Midbrain (tissue), 1 donor: ENCODE measurements around the gene METTL3.
A peak's percentile ranks its signal among the peaks of the same experiment; 100 is the strongest.

Source experiments
- DNase-seq: peaks from one replicate; lab custom pipeline; 2025; lab: John Stamatoyannopoulos, UW

The METTL3 gene

DNA sequence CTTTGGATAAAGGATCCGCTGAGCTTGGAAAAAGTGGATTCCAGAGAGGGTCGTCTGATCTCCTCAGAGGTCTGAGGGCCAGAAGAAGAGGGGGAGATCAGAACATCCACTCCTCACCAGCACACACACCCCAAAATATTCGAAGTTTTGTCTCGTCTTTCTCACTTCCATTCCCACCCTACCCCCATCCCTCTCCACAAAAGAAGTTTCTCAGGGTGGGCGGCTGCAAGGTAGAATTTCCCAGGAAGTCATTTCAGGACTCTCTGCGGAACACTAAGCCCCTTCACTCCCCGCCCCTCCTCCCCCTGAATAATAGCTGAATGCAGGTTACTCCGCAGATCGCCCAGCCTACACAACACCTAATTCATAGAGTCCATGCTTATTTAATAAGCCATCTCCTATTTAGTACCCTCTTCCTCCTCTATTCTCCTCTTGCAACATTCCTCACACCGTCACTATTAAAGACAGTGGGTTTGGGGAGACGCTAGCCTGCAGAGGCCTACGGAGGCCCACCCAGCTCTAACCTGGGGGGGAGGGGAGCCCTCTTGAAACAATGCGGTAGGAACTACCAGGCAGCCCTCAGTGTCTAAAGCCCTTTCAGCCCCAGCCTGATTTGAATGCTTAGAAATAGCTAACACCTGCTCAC is 15.7 kb upstream of the METTL3 start:
- no peak for DNase-seq

DNA sequence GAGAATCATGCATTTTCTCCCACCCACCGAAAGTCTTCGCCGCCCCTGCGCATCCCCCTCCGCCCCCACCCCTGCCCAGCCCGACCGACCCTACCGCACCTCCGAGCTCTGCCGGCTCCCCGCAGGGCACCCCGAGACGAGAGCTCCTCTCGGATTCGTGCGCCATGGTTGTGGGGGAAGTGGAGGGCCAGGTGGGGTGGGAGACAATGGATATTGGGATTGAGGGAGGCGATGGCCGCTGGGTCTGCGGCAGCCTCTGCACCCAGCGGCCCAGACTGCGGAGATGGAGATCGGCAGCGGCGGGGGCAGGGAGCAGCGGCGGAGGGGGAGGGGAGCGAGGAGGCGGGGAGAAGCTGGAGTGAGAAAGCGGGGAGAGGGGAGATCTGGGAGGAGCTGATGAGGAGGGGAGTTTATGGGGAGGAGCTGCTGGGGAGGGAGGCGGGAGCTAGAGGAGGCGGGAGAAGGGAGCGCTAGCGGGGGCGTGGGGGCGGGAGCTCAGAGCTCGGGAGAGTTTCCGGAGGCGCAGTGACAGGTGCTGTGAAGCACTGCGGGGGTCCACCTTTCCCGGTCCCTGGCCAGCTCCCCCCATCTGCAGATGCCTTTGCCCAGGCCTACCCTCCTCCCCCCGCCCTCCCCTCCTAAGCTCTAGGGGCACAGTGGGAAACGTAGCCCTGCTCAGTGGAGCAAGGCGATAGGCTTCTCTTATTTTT is 15.0 kb upstream of the METTL3 start, which contains the start of gene SALL2:
Gene SALL2, minus strand, starts transcription at position 385 of the 710 bp plus-strand sequence. Its CDS starts 219 bp downstream, at position 166.
- peak; percentile 83 for DNase-seq

DNA sequence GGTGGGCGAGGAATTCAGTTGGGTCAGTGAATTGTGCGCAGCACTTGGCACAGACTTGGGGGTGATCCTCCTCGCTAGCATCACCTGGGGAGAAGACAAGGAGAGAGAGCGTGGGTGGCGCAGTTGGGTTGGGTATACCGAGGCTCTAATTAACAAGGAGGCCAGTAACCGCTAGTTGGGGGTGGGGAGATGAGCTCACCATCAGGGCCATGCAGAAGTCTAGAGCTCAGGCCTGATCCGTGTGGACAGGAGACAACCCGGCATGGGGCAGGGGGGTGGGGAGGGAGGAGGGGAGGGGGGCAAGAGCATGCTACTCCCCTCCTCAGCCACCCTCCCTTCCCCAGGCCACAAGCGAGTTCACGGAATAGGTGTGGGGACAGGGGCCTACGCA is 14.4 kb upstream of the METTL3 start:
- peak; percentile 29 for DNase-seq

DNA sequence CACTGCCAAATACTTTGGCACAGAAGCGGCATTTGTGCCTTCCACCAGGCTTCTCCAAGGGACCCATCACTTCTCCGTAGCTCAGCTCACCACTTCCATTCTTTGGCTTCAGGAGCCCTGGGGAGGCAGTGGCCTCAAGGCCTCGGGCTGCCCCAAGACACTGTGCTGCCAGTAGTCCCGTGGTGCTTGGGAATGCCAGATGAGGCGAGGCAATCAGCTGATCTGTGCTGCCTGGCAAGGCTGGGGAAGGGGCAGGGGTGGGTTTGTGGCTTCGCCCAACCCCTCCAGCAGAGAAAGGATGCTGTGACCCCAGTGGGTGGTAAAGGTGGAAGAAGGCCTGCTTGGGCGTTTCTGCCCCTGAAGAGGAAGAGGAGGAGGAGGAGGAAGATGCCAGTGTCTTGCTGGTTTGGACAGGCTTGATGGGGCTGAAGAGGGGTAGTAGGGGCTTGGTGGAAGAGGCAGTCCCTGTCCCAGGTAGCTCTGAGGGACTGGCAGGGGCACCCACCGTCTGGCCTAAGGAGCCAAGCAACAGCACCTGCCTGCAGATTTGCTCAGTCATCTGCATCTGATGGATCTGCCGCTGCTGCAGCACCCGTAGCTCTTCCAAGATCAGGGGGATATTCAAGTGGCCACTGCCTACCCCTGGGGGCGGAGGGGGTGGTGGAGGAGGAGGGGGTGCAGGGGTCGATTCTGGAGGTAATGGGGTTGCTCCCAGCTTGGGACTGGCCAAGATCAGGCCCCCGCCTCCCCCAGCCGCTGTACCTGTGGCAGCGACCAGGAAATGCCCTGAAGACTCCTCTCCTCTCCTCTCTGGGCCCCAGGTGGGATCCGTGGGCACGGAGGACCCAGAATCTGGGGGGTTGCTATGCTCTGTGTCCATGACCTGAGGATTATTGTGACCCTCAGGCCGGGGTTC is 13.7 kb upstream of the METTL3 start:
- no peak for DNase-seq

DNA sequence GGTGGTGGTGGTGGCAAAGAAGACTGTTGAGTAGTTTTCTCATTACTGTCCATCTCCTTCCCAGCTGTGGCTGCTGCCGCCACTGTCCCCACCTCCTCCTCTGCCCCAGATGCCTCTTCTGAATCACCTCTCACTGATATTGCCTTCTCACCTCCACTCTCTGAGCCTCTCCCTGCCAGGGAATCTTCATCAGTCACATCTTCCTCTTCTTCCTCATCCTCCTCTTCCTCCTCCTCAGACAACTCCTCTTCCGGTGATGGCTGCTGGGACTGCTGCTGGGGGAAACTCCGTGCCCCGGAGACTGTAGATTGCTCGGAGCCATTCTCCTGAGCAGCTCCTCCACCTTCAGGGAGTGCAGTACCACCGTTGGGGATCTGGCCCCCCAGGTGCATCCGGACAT is 12.1 kb upstream of the METTL3 start:
- DNase-seq: no peak

DNA sequence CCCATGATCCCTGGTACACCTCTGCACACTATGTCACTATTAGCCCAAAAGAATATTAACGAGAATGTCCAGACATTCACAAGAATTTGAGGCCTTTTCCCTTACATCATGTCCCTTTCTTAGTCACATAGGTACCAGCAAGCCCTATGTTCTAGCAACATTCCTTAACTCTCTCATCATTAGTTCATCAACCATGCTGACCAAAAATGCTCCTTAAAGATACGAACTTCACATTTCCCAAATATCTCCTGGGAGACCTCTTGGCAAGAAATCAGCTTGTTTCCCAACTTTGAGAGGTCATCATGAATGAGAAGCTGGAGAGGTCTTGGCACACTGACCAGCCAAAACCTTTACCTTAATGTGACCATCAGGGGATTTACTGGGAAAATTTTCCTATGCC is 10.4 kb upstream of the METTL3 start:
- no peak for DNase-seq

DNA sequence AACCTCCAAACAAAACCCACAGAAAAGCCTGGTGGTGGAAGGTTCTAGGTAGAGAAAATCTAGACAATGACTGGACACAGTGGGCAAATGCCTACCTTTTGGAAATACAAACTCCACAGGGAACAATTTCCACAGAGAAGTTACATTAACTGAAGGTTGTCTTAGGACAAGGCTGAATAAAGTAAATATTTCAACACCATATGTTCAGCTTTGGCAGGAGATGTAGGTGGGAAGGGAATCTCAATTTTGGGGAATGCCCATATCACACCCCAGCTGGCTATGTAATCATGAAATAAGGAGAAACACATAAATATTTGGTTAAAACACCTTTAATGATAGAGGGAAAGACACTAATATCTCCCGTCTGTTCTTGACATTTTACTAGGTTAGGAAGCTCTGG is 9.6 kb upstream of the METTL3 start:
- DNase-seq: no peak

DNA sequence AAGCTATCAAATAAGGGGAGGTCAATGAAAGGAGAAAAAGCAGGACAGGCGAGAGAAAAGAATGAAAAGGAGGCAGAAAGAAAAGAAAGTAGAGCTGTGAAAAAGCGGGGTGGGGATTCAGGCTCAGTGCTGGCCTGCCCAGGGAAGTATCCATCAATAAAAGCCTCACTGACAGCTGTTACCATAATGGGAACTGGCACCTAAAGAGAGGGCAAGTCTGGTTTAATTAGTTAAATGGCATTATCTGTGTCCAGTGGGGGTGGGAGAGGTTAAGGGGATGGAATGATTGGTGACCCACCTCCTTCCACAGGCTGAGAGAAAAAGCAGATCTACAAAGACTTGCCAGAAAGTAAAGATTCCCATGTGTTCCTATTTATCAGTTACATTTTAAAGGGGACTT is 7.6 kb upstream of the METTL3 start:
- no peak for DNase-seq

DNA sequence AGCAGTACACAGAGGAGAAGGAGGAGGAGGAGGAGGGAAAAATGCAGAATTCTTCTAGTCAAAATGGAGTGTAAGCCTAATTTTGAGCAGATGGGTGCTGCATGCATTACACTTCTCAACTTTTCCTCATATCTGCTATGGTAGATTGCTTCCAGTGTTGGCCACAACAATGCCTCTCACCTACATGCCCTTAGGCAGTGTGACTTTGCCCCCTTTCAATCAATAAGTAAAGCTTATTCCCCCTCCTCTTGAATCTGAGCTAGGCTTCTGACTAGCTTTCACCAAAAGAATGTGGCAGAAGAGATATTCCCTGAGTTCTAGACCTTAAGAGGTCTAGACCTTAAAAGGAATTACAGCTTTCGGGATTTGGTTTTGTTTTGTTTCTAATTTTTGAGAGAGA is 3.2 kb upstream of the METTL3 start:
- no peak for DNase-seq

DNA sequence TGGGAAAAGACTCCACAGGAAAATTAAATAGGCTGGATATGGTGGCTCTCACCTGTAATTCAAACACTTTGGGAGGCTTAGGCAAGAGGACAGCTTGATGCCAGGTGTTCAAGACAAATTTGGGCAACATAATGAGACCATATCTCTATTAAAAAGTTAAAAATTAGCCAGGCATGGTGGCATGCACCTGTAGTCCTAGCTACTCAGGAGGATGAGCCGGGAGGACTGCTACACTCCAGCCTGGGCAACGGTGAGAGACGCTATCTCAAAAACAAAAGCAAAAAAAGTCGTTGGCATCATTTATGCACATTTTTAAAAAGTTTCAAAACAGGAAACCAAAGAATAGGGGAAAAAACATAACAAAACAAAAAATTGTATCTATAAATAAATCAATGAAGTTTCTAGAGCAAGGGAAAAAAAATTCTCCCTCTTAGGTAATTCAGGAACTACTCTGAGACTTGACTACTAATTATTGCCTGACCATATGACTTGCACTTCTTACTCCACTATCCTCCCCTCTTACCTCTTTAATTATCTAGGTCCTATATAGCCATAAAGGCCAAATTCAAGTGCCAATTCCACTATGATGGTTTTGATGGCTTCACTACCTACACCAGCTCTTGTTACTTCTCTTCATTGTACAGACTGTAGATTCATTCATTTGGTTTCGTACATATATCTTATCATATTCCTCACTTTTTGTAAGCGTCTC is 1.6 kb downstream of the METTL3 start:
- DNase-seq: no peak

DNA sequence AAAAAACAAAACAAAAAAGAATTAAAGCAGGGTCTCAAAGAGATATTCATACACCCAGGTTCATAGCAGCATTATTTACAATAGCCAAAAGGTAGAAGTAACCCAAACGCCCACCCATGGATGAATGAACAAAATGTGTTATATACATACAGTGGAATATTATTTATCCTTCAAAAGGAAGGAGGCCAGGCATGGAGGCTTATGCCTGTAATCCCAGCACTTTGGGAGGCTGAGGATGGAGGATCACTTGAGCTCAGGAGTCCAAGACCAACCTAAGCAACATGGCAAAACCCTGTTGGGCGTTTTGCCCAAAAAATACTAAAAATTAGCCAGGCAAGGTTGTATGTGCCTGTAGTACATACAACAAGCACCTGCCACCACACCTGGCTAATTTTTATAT is 4.6 kb downstream of the METTL3 start:
- DNase-seq: no peak

DNA sequence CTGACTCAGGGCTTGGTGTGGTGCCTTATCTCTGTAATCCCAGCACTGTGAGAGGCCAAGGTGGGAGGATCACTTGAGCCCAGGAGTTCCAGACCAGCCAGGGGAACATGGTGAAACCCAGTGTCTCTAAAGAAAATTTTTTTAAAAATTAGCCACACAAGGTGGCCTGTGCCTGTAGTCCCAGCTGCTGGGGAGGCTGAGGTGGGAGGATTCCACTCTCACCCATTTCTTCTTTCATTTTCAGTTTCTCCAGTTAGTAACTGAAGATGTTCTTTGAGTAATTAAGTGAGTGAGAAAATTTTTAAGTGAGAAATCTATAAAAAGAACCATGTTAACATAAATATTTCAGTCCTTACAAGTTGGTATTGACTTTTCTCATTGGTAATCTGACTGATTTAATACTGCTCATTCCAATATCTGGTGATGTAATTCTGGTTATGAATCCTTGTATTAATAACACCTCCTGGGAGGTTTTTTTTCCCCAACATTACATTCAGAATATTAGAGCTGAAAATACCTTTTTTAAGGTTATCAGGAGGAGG is 6.1 kb downstream of the METTL3 start:
- no peak for DNase-seq

DNA sequence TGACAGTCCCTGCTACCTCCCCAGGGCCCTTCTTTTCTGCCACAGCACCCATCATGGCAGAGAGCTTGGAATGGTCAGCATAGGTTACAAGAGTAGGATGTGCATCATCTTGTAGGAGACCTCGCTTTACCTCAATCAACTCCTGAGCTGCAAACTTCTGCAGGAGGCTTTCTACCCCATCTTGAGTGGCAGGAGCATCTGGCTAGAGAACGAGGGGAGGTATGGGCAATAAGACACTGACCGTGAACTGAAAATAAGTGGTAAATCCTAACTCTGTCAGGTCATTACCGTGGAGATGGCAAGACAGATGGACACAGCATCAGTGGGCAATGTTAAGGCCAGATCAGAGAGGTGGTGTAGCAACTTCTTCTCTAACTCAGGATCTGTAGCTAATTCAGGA is 7.8 kb downstream of the METTL3 start:
- DNase-seq: no peak

DNA sequence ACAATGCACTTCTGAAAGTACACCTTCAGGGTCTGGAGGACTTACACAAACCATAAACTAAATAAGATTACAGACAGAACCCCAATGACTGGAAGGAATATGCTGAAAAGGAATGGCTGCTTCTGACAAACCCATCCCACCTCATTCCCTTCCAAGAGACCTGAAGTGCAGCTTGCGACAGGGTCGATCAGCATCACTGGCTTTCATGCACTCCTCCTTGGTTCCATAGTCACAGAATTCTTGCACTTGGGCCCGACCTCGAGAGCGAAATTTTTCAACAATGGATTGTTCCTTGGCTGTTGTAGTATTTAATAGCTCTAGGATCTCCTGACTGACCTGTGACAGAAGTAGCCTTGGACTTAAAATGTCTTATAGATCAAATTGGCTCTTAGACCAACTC is 9.6 kb downstream of the METTL3 start:
- no peak for DNase-seq

DNA sequence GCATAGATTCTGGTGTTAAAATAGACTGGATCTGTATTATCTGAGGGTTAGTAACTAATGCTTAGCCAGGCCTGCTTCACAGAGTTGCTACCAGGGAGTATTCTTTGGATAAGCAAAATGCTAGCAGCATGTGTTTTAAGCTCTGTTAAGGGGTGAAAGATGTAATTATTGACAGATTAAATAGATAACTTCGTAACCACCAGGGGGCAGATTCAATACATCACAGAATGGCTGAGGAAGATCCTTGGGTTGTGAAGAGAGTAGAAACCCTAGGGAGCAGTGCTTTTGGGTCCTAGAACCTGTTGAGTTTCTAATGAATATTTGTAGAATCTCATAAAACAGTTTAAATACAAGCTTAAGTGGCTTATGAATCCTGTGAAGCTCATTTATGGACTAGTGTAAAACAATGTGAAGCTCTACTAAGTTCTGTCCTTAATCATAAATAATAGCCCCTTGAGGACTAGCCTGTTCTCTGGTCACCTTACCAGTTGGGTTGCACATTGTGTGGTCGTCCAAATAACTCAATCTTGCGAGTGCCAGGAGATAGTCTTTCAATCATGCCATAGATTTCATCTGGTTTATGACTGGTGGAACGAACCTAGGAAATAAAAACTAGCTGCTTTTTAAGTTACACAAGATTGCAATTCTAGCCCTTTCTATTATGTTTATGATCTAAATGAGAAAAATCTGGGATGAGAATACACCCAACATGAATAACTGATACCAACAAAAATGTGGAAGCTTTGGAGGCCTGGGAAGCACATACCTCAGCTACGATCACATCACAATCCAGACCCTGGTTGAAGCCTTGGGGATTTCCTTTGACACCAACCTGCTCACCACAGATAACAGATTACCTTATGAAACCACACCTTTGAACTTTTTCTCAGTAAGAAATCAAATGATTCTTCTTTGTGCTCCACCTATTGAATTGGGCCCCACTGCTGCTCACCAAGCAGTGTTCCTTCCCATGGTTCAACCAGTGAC is 12.3 kb downstream of the METTL3 start:
- peak; percentile 43 for DNase-seq

DNA sequence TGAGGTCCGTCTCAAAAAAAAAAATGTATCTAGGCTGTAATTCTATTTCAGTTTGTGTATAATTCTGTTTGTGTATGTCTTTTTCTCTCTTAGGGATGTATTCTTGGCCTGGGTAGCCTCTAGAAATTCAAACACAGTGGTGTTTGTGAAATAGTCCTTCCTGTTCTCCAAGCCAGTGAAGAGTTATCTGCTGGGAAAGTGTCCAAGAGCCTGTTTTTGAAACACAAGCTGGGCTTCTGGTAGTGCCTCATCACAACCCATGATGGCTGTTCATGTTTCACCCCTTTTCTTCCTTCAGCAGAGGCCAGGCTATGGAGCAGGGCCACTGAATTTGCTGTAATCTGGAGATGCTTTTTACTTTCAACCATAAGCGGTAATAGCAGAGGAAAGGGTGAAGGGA is 14.7 kb downstream of the METTL3 start:
- DNase-seq: no peak

DNA sequence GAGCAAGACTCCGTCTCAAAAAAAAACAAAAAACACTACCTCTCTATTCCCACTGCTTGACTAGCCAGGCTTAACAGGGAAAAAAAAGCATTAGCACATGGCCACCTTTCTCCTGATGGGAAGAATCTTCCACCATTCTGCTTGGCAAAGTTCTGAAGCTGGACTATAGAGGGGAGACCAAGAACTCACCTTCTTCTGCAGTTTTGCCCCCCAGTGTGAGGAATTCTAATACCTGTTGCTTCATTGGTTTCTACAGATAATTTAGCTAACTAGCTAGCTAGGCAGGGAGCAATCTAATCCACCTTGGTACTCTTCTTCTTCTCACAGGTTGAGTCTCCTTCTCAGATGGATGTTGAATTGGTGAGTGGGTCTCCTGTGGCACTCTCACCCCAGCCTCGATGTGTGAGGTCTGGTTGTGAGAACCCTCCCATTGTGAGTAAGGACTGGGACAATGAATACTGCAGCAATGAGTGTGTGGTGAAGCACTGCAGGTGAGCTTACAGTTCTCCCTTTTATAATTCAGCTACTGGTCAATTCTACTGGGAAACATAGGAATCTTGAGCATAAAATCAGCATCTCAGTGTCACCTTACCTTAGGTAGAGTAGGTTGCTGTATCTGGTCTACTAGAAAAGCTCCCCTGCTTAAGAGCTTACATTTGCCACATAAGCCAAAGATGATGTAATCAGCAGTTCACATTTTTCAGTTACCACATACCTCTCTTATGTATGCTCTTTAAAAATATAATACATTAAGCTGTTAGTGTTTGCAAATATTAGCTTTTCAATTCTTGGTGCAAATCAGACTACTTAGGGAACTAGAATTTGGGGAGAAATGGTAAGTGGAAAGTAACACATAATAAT is 16.0 kb downstream of the METTL3 start:
- DNase-seq: no peak

DNA sequence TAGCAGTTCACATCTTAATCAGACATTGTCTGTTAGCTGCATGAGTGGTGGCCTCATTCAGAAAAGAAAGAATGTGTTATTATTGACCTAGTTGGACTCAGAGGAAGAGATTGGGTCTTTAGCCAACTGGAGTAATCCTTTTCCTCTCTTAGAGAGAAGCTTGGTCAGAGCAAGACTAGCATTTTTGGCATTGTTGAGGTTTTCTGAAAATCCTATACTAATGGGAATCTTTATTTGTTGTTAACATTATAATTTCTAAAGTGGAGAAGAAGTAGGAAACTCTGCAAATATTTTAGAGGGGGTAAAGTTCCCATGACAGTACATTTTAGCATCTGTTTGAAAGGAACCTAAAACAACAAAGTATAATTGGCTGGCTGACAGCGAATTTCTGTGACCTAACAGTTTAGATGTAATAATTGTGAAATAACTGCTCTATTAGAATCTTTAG is 24.5 kb downstream of the METTL3 start:
- no peak for DNase-seq

DNA sequence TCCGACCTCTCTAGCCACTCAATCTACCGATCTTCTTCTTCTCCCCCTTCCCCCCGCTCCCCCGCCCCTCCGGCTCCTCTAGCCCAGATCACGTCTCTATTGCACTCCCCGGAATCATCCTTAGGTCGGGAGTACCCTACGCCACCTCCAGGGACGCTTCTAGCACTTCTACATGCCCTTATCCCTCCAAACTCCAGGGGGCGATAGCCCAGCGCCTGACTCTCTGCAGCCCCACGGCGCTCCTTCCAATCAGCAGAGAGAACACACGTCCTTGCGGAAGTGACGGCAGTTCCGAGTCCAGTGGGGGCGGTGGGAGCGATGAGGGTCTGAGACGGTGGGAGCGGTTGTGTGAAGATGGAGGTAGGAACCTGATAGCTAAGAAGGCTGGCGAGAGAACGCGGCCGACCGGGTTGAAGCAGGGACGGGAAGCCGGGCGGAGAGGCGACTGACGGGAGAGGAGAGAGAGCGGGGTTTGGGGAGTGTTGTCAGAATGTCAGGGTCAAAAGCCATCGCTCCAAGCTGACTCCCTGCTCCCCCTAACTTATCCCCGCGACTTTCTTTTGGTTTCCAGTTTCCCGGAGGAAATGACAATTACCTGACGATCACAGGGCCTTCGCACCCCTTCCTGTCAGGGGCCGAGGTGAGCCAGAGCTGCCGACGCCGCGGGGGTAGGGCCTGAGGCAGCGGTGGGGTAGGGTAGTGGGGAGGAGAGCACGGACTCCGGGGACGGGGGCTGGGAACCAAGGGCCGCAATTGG is 34.0 kb downstream of the METTL3 start, which contains the start of the genes RAB2B and TOX4:
Gene RAB2B, minus strand, starts transcription at position 35 of the 757 bp plus-strand sequence. CDS start 87 bp downstream, outside the sequence.
Gene TOX4, plus strand, starts transcription at position 271 of the 757 bp plus-strand sequence. Its CDS starts 84 bp downstream, at position 355.
- peak; percentile 99 for DNase-seq
